Neural crest cell (in vitro differentiated cells): Measurements from ENCODE around the gene PDZRN4. TPM values are rescaled to one million over a fixed set of nuclear protein-coding genes. Genes with fewer than 3 reads are reported as not detected.
"Not testable (repeated sequence)": the region's sequence is repeated elsewhere in the genome, so short reads cannot be mapped to it uniquely, and the experiment has no call there.

ENCODE experiments used
- DNase-seq: peaks from one replicate; pipeline ENCODE4 v3.0.0; 2021; ENCODE audit warnings: low read depth, mixed read lengths, low spot score
- H3K27ac Mint-ChIP-seq: one replicate; pipeline ENCODE4 v1.8.0; 2021; ENCODE audit warnings: mild to moderate bottlenecking, mixed read lengths; ENCODE audit not compliant: unreplicated experiment
- H3K27me3 Mint-ChIP-seq: 2 replicates; pipeline ENCODE4 v1.8.0; 2021; ENCODE audit warnings: low read depth, mild to moderate bottlenecking, mixed read lengths
- H3K36me3 Mint-ChIP-seq: 2 replicates; pipeline ENCODE4 v1.8.0; 2021; ENCODE audit warnings: low read depth, mild to moderate bottlenecking, mixed read lengths
- H3K4me1 Mint-ChIP-seq: 2 replicates; pipeline ENCODE4 v1.8.0; 2021; ENCODE audit warnings: mixed read lengths
- H3K4me3 Mint-ChIP-seq: one replicate; pipeline ENCODE4 v1.8.0; 2021; ENCODE audit warnings: mild to moderate bottlenecking, mixed read lengths
- H3K9me3 Mint-ChIP-seq: 2 replicates; pipeline ENCODE4 v1.8.0; 2021; ENCODE audit warnings: mixed read lengths
- CTCF ChIP-seq: fragments of 200-600 bp; sonication (generic); conservative IDR thresholded peaks from 2 replicates; pipeline ENCODE4 v1.5.0; 2021; ENCODE audit warnings: antibody characterized with exemption, mild to moderate bottlenecking
- total RNA-seq: library from RNA; stranded (reverse); gene quantifications from 2 replicates; pipeline ENCODE4 v1.2.1, GENCODE V29; 2021

PDZRN4 gene
- total RNA-seq, 1 donor from 2014 or later = 2.5 TPM

GRCh38 chr12:41612892-41613557 lies 424.9 kb downstream of the PDZRN4 start:
- Mint-ChIP-seq H3K27me3 (no peaks in the 10 kb centered on the region), H3K36me3 (no peaks in the 10 kb centered on the region), H3K9me3 (peaks cover 5% of the 10 kb centered on the region), H3K4me3 (no peak overlapping the region), H3K27ac (no peak overlapping the region), H3K4me1 (no peaks in the 10 kb centered on the region)
- no peak for TF ChIP-seq CTCF
- DNase-seq = no peak

GRCh38 chr12:41615174-41615573 lies 427.1 kb downstream of the PDZRN4 start:
- H3K27ac Mint-ChIP-seq, H3K9me3 Mint-ChIP-seq, DNase-seq, H3K4me1 Mint-ChIP-seq, H3K36me3 Mint-ChIP-seq, H3K27me3 Mint-ChIP-seq, H3K4me3 Mint-ChIP-seq: not testable (repeated sequence)

- Mint-ChIP-seq H3K4me3 (no peak overlapping the region), H3K4me1 (peaks cover 15% of the 10 kb centered on the region), H3K27me3 (no peaks in the 10 kb centered on the region), H3K27ac (no peak overlapping the region), H3K36me3 (no peaks in the 10 kb centered on the region), H3K9me3 (no peaks in the 10 kb centered on the region)
- TF ChIP-seq CTCF = no peak
- DNase-seq = no peak
These were observed 431.6 kb downstream of the PDZRN4 start for GRCh38 chr12:41619705-41620104.

DNA sequence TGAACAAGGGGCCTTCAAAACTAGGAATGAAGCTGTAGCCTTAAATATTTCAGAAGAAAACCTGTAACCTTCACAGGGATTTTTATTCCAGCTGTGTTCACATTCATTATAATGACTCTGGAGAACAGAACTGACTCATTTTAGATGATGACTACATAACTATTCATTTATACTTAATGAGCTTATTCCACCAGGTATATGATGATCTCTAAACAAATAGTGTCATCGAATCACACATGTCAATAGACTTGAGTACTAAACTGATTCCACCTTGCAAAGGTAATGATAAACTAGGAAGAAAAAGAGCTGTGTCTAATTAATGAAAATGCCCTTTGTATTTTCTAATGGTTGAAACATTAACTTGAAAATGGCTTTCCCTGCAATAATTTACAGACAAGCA lies 433.2 kb downstream of the PDZRN4 start:
- no peak for DNase-seq
- H3K9me3 Mint-ChIP-seq = no peaks in the 10 kb centered on the region
- H3K27ac Mint-ChIP-seq = no peak overlapping the region
- no peaks in the 10 kb centered on the region for H3K27me3 Mint-ChIP-seq
- H3K4me1 Mint-ChIP-seq = peaks cover 15% of the 10 kb centered on the region
- TF ChIP-seq CTCF = no peak
- H3K36me3 Mint-ChIP-seq = no peaks in the 10 kb centered on the region
- no peak overlapping the region for H3K4me3 Mint-ChIP-seq
